SHP77 (cell line): ENCODE data around the gene STX8.
"Not testable (repeated sequence)": the region's sequence is repeated elsewhere in the genome, so short reads cannot be mapped to it uniquely, and the experiment has no call there.

Experiments used
- DNase-seq, 2 experiments: peaks; one replicate each; lab custom pipeline; 2025; lab: John Stamatoyannopoulos, UW

Gene STX8

DNA sequence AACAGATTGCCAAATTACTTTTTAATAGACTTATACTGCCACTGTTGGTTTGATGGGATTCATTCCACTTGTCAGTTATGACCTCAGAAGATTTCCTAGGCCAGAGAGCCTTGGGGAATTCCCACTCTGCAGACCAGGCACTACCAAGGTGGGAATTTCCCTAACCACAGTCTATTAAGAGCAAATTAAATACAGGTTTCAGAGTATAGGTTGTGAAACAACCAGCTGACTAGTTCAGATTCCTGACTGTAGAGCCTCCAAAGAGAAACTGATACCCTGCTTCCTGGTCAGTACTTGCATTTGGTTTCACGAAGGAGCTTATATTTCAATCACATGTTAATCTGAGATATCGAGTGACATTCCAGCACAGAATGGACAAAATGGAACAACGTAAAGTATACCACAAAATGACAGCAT lies 186.5 kb downstream of the STX8 start:
- DNase-seq: peak in 1 of 2 experiments; percentile 13

DNA sequence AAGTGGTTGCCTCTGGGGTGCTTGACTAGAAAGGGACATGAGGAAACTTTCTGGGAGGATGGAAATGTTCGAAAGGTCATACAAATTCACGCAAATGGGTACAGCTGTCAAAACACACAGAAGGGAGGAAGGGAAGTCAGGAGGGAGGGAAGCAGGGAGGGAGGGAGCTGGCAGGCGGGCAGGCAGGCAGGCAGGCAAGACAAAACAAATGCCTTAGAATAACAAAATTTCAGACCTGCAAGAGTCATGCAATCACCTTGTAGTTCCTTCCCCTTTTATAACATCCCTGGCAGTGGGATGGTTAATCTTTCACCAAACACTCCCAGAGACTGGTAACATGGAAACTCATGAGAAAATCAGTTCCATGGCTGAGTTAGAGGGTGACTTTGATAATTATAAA lies 189.2 kb downstream of the STX8 start:
- peak; percentile 17 to 77 for DNase-seq

DNA sequence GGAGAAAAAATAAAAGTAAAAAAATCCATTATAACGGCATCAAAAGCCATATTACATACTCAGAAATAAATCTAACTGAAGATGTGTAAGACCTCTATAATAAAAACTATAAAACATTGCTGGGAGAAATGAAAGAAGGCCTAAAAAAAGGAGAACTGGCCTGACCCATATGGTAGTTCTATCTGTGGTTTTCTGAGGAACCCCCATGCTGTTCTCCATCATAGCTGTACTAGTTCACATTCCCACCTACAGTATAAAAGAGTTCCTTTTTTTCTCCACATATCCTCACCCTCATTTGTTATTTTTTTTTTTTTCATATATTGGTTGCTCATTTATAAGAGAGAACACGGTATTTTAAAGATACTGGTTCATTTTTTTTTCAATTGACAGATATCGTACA lies 191.8 kb downstream of the STX8 start:
- no peak for DNase-seq

GRCh38 chr17:9382626-9383025 lies 193.0 kb downstream of the STX8 start:
- no peak for DNase-seq

DNA sequence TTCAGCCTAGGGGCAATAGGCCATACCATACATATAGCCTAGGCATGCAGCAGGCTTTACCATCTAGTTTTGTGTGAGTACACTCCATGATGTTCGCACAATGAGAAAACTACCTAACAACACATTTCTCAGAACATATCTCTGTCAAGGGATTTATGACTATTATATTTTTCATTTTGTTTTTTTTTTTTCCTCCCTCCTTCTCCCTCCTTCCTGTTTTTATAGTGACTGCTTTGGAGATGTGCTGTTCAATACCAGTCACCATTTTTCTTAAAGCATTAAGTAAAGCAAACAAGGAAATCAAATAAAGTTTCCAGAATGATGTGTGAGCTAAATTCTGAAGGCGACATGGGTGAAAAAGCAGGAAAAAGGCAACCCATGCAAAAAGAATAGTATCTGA lies 194.6 kb downstream of the STX8 start:
- no peak for DNase-seq

- no peak for DNase-seq
These were observed 195.3 kb downstream of the STX8 start for GRCh38 chr17:9380361-9380760.

- not testable (repeated sequence) for DNase-seq
These were observed 199.4 kb downstream of the STX8 start for GRCh38 chr17:9376177-9376576.

GRCh38 chr17:9371019-9371418 lies 204.6 kb downstream of the STX8 start:
- peak; percentile 88 to 90 for DNase-seq

GRCh38 chr17:9370467-9370866 lies 205.2 kb downstream of the STX8 start:
- no peak for DNase-seq

- no peak for DNase-seq
These were observed 207.0 kb downstream of the STX8 start for GRCh38 chr17:9368631-9369030.

DNA sequence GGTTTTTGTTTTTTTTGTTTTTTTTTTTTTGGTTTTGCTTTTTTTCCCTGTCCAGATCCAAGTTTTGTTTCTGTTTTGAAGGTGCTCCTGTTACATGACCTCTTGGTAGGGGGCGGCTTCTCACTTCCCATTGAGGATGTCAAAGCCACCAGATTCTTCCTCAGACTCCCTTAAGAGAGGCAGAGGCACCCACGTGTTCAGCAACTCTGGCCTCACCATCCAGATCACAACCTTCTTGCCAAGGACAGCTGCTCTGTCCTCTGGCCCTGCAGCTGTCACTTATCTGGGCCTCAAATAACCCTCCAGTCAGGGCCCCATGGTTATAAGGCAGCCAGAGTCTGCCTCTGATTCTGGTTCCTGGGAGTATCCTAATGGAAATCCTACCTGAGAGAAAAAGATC lies 208.5 kb downstream of the STX8 start:
- peak; percentile 30 to 32 for DNase-seq

DNA sequence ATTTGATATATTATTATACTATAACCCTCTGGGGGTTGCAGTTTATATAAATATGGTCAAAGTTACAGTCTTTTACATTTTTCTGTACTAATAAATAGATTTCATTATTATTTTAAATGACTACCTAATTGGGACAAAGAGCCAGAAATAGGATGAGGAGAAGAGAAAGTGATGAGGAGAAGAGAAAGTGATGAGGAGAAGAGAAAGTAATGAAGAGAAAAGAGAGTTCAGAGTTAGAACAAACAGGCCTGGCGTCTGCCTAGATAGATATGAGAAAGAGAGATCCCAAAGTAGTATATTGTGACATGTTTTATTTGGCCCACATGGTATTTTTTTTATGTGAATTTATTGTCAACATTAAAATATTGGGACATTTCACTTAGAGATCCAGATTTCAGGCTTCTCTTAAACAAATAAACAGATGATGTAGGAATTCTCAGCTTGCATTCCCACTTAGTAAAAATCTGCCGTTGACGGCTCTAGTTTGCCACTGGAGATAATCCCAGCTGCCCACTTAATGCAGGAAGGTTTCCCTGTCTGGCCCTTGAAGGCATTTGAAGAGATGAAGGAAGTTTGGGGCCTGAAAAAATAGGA lies 210.7 kb downstream of the STX8 start:
- no peak for DNase-seq

DNA sequence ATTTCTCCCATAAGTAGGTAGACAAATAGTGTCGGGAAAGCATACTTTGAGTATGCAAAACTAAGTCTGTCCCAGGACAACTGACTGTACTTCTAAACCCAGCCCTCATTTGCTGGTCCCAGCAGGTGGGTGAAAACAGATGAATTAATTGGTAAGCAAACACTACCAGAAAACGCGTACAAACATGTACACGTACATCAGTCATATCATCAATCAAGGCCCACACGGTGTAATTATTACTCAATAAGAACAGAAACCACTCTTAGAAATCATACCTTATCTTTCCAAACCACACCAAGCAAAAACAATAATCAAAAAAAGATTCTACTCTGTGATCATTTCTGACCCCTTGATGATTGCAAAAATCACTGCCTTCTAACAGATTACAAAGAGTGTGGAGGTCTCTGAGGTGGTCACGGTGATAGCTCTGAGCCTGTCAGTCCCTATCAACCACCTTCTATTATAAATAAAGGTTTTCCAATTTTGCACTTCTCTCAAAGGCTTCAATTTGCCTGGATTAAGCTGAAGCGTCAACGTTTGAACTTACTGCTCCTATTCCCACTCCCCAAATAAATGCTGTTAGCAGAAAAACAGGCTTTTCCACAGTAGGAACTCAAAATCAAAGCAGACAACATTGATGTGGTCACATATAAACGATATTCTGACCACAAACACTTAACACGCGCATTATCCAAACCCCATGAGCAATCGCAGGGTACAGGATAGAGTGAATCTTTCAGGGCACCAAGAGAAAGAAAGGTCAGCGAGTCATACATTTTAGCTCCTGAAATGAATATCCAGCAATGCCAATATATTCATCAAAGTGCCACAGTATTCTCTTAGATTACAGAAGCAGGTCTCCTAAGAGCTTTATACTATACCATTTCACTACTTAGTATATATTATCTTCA lies 211.9 kb downstream of the STX8 start:
- peak in 1 of 2 experiments; percentile 6 for DNase-seq

- DNase-seq: no peak
These were observed 214.2 kb downstream of the STX8 start for GRCh38 chr17:9361188-9361955.

DNA sequence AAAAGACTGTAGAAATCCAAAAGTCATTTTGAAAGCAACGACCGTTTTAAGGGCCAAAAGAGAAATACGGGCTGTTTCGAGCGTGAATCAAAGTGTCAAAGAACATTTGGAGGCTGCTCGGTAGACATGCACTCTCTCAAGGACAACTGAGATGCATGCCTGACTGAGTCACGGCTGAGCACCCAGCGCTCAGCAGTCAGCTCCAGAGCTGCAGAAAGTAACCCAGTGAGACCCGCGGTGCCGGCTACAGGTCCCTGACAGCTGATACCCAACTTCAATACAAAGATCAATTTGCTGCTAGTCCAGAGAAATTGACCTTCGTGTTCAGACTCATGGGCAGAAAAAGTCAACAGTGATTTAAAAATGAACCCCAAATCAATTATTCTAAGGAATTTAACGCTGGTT lies 214.9 kb downstream of the STX8 start:
- DNase-seq: no peak

DNA sequence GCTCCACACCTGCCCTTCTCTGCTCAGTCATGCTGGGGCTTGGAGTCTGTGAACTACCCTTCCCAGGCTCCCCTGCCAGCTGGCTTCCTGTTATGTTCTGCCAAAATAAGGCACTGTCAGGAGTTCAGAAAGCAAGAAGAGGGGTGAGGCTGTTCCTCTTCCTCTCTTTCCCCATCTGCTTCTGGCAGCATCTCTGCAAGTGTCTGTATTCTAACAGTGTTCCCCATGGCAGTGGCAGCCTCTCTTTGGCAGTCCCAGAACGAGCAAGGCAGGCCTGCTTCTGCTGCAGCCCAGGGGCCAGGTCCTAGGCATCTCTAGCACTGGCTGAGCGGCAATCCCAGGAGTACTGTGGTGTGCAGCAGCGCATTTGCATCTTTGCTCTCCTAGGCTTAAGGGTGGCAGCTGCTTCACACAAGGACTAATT lies 219.1 kb downstream of the STX8 start:
- peak; percentile 19 to 54 for DNase-seq

- no peak for DNase-seq
These were observed 219.8 kb downstream of the STX8 start for GRCh38 chr17:9355846-9356245.

DNA sequence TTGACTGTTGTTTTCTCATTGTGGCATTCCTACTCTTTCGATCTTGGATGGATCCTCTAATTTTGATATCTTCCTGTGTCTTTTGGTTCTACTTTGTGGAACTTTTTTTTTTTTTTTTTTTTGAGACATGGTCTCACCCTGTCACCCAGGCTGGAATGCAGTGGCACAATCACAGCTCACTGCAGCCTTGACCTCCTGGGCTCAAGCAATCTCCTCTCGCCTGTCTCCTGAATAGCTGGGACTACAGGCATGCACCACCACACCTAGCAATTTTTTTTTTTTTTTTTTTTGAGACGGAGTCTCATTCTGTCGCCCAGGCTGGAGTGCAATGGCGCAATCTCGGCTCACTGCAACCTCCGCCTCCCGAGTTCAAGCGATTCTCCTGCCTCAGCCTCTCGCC lies 220.4 kb downstream of the STX8 start:
- not testable (repeated sequence) for DNase-seq

GRCh38 chr17:9350080-9350479 lies 225.5 kb downstream of the STX8 start:
- DNase-seq: no peak

DNA sequence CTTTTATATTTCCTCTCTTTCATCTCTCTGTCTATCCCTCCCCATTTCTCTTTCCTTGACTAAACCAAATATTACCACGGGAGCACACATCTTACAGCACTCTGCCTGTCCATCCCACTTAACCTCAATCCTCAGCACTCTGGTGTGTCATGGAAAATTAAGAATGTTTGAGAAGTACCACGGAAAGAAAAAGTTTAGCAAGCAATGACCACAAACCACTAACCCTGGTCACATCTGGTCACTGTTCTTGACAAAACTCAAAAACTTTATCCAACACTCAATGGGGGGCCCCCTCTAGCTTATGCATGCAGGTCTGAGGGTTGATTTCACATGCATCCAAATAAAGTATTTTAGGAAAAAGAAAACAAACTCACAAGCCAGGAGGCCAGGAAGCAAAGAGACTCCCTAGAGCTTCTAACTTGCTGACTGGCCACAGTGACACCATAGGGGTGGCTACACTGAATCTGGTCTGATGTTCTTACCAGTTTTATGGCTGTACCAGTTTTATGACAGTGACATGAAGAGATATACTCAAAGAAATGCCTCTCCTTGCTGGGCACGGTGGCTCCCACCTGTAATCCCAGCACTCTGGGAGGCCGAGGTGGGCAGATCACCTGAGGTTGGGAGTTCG lies 229.2 kb downstream of the STX8 start:
- DNase-seq: no peak

GRCh38 chr17:9343516-9343915 lies 232.1 kb downstream of the STX8 start:
- no peak for DNase-seq

DNA sequence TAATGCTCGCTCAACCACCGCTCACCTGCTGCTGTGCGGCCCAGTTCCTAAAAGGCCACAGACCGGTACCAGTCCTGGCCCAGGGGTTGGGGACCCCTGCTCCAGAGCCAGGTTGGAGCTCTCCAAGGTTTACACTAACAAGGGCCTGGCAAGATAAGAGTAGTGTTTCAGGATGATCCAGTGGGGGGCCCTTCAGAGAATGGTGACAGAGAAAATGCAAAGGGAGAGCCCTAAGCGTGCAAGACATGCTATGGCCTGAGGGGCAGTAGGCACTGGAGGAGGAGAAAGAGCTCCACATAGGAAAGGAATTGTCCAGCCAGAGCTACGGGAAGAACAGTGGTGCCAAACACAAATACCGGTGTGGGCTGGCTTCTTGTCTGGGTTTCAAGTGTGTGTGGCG lies 233.4 kb downstream of the STX8 start:
- no peak for DNase-seq
